Measurements from ENCODE around the gene PSMB5. TPM values are rescaled to one million over a fixed set of nuclear protein-coding genes. Genes with fewer than 3 reads are reported as not detected.

The PSMB5 gene
- total and polyA plus RNA-seq, 2 of the 13 experiments (the other 11 are each of a cell fraction or from before 2014, with no cell fraction given): 705 to 871 TPM

GRCh38 chr14:22978981-22979671 is 55.6 kb downstream of the PSMB5 start (continued):
- TF ChIP-seq NR2F1 (CRISPR knock-in tag; IDR thresholded peaks at IDR 0.05): no peak
- no peak for TF ChIP-seq ZNF607 (CRISPR knock-in tag; IDR thresholded peaks at IDR 0.05; ENCODE audit: borderline replicate concordance)
- 0 out of 2 replicates have a peak, but pooled peaks have one; percentile 16 for TF ChIP-seq RARA (CRISPR knock-in tag; IDR thresholded peaks at IDR 0.05)
- no peak for TF ChIP-seq STAG1 (CRISPR knock-in tag; IDR thresholded peaks at IDR 0.05)
- TF ChIP-seq ZHX2 (IDR thresholded peaks at IDR 0.05; ENCODE audit: low read depth): no peak
- no peak for TF ChIP-seq ZHX2 (CRISPR knock-in tag; IDR thresholded peaks at IDR 0.05; ENCODE audit: borderline replicate concordance)
- TF ChIP-seq ELF1 (CRISPR knock-in tag; IDR thresholded peaks at IDR 0.05): peak; percentile 41; the same call in 1 of the 2 replicates
- TF ChIP-seq DDIT3 (CRISPR knock-in tag; IDR thresholded peaks at IDR 0.05): no peak
- TF ChIP-seq ZNF850 (CRISPR knock-in tag; conservative IDR thresholded peaks at IDR 0.05): no peak
- TF ChIP-seq EZH2 (conservative IDR thresholded peaks at IDR 0.05; ENCODE audit: low read depth, low read length): no peak
- TF ChIP-seq SPEN (CRISPR knock-in tag; IDR thresholded peaks at IDR 0.05; ENCODE audit: low read depth): peak; percentile 64
- TF ChIP-seq ZNF431 (CRISPR knock-in tag; IDR thresholded peaks at IDR 0.05; ENCODE audit: borderline replicate concordance, low read depth): no peak
- 0 out of 2 replicates have a peak, but pooled peaks have one; percentile 59 for TF ChIP-seq SP5 (CRISPR knock-in tag; IDR thresholded peaks at IDR 0.05; ENCODE audit: borderline replicate concordance, low read depth)
- TF ChIP-seq EED (CRISPR knock-in tag; IDR thresholded peaks at IDR 0.05): peak; percentile 89; the same call in 1 of the 2 replicates
- TF ChIP-seq TRIM24 (CRISPR knock-in tag; IDR thresholded peaks at IDR 0.05): no peak
- TF ChIP-seq ZNF841 (CRISPR knock-in tag; IDR thresholded peaks at IDR 0.05; ENCODE audit: borderline replicate concordance): no peak
- TF ChIP-seq RBM39 (IDR thresholded peaks at IDR 0.05; ENCODE audit: low read depth, low read length, poor library complexity, severe bottlenecking): peak; percentile 46
- TF ChIP-seq NR2F6 (IDR thresholded peaks at IDR 0.05): no peak
- 0 out of 2 replicates have a peak, but pooled peaks have one; percentile 12 for TF ChIP-seq NR2F6 (CRISPR knock-in tag; IDR thresholded peaks at IDR 0.05)
- peak; percentile 45; the same call in 1 of the 2 replicates for TF ChIP-seq ZBTB26 (CRISPR knock-in tag; IDR thresholded peaks at IDR 0.05; ENCODE audit: borderline replicate concordance)
- no peak for TF ChIP-seq MED1 (CRISPR knock-in tag; IDR thresholded peaks at IDR 0.05)
- 0 out of 2 replicates have a peak, but pooled peaks have one; percentile 86 for TF ChIP-seq ZNF704 (CRISPR knock-in tag; IDR thresholded peaks at IDR 0.05; ENCODE audit: borderline replicate concordance)
